Naive thymus-derived CD4-positive, alpha-beta T cell (primary cell): ENCODE results near the gene SKOR1. TPM values are rescaled to one million over a fixed set of nuclear protein-coding genes. Genes with fewer than 3 reads are reported as not detected.
A peak's percentile ranks its signal among the peaks of the same experiment; 100 is the strongest.

Source experiments
- ATAC-seq: fragments of 150-1000 bp; cut with Tn5 transposase; 2 replicates; pipeline ENCODE4 v1.10.0; 2021; ENCODE audit warnings: mild to moderate bottlenecking, moderate library complexity
- CTCF ChIA-PET: fragments of 350-600 bp; sonication (Branson Sonifier 250); formaldehyde crosslinking; loops from one replicate; lab custom pipeline; 2021; ENCODE audit warnings: antibody characterized with exemption; lab: Charles Lee
- POLR2A ChIA-PET: fragments of 350-600 bp; sonication (Branson Sonifier 250); formaldehyde crosslinking; loops from one replicate; lab custom pipeline; 2021; ENCODE audit warnings: antibody characterized with exemption, inconsistent platforms; lab: Charles Lee
- DNase-seq, 9 donors: peaks; one replicate each; pipeline versions ENCODE4 v3.0.0 to v3.0.0-alpha.2; 2020 to 2022; ENCODE audit warnings: mixed read lengths in 1 of 9
- H3K27ac ChIP-seq: one replicate; pipeline ENCODE4 v1.7.0; 2013; ENCODE audit warnings: mild to moderate bottlenecking, low read depth, low read length, moderate library complexity
- H3K27me3 ChIP-seq, 2 donors: one replicate each; pipeline ENCODE4 v1.7.0; 2013; ENCODE audit warnings: low read length in 2 of 2, mild to moderate bottlenecking in 2 of 2, moderate library complexity in 2 of 2; ENCODE audit not compliant: control insufficient read depth in 2 of 2, insufficient read depth in 2 of 2
- H3K36me3 ChIP-seq, 3 experiments: 1 replicate in 2 of 3; 2 replicates in 1 of 3; pipeline ENCODE4 v1.7.0; 2013; ENCODE audit warnings: low read length in 3 of 3, mild to moderate bottlenecking in 3 of 3, moderate library complexity in 1 of 3; ENCODE audit not compliant: insufficient read depth in 3 of 3, control insufficient read depth in 2 of 3
- H3K4me1 ChIP-seq, 2 donors: one replicate each; pipeline ENCODE4 v1.7.0; 2013; ENCODE audit warnings: low read length in 2 of 2, mild to moderate bottlenecking in 2 of 2, moderate library complexity in 1 of 2; ENCODE audit not compliant: control insufficient read depth in 2 of 2, insufficient read depth in 2 of 2
- H3K4me3 ChIP-seq: 2 replicates; pipeline ENCODE4 v1.7.0; 2013; ENCODE audit warnings: mild to moderate bottlenecking, low read length
- H3K9me3 ChIP-seq, 3 experiments: 1 replicate in 2 of 3; 2 replicates in 1 of 3; pipeline ENCODE4 v1.7.0; 2013; ENCODE audit warnings: low read length in 3 of 3; ENCODE audit not compliant: control insufficient read depth in 2 of 3
- H3K27ac Mint-ChIP-seq, 9 donors: one replicate each; pipeline ENCODE4 v1.8.0; 2020 to 2022; ENCODE audit warnings: mixed read lengths in 9 of 9, mild to moderate bottlenecking in 8 of 9, moderate library complexity in 5 of 9, inconsistent platforms in 2 of 9
- H3K27me3 Mint-ChIP-seq, 5 donors: one replicate each; pipeline ENCODE4 v1.8.0; 2021 to 2022; ENCODE audit warnings: mixed read lengths in 5 of 5, mild to moderate bottlenecking in 1 of 5
- H3K36me3 Mint-ChIP-seq, 5 donors: one replicate each; pipeline ENCODE4 v1.8.0; 2020 to 2022; ENCODE audit warnings: mixed read lengths in 5 of 5, mild to moderate bottlenecking in 3 of 5, inconsistent platforms in 1 of 5
- H3K4me1 Mint-ChIP-seq, 7 donors: one replicate each; pipeline ENCODE4 v1.8.0; 2020 to 2022; ENCODE audit warnings: mixed read lengths in 7 of 7, mild to moderate bottlenecking in 3 of 7, inconsistent platforms in 1 of 7
- H3K4me3 Mint-ChIP-seq, 10 donors: one replicate each; pipeline ENCODE4 v1.8.0; 2020 to 2022; ENCODE audit warnings: mild to moderate bottlenecking in 10 of 10, mixed read lengths in 10 of 10, moderate library complexity in 6 of 10, inconsistent platforms in 2 of 10
- H3K9me3 Mint-ChIP-seq, 11 donors: one replicate each; pipeline ENCODE4 v1.8.0; 2020 to 2022; ENCODE audit warnings: mixed read lengths in 11 of 11, mild to moderate bottlenecking in 4 of 11, inconsistent platforms in 1 of 11, moderate library complexity in 1 of 11
- intact Hi-C, 2 donors: fragments of 100-400 bp; cut with micrococcal nuclease; formaldehyde crosslinking; loops; one replicate each; pipeline ENCODE4 v1.15.1; 2023
- polyA plus RNA-seq, 2 donors: library from polyadenylated mRNA; unstranded; fragments of 300-500 nt; fragmentation: Illumina TruSeq; gene quantifications; one replicate each; pipeline ENCODE4 v1.2.3, GENCODE V29; 2021
- total RNA-seq, 6 experiments: library from RNA in 5 of 6; stranded (reverse) in 5 of 6; gene quantifications; 1 replicate in 5 of 6; 2 replicates in 1 of 6; pipeline ENCODE4 v1.2.3 and lab custom pipeline; 2021 to 2026

Gene SKOR1
- total and polyA plus RNA-seq, 7 experiments from 2014 or later = 0.34 to 2.4 (median 0.62) TPM; not detected in 2

DNA sequence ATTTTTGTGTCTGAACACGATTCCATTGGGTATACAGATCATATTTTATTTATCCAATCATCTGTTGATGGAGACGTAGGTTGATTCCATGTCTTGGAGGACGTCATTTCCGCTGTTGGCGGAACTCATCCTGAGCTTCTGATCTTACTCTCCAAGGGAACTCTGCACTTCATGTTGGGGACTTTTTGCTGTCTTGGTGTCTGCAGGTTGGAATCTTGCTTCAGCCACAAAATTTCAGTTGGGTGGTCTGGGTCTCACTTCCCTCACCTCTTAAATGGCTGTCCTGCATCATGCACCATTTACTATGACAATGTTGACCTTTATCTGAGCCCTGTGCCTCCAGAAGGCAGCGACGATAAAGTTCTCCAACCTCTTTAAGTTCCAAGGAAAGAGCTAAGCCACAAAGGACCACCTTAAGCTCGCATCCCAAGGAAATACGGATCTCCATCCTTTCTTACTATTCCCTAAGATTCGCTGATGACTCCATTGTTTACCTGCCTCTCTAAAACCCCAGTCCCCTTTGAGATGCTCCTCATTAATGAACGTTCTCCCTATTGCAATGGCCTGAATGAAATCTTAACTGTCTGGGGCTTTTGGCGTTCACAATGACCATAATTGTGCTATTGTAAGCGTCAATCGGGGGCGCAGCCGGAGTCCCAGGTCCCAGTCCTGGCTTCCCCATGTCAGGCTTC, 37.6 kb downstream of the SKOR1 start:
- intact Hi-C loops = loop anchor here (1.0 to 2.0 kb wide), 5 partner anchors 23 to 367 kb away; partner anchors contain the start of genes PIAS1 (in 1 of the 2) and RNU6-1 (in 1 of the 2)
- no peak overlapping the region for H3K27ac ChIP-seq
- H3K9me3 ChIP-seq = no peaks in the 10 kb centered on the region
- no peak overlapping the region for H3K27ac Mint-ChIP-seq
- ChIA-PET POLR2A (interaction anchor here (1.7 kb wide), 1 partner anchor 22 kb away, joined by 6 read pairs; no protein-coding TSS in a partner anchor), CTCF (interaction anchor here (0.6 to 1.4 kb wide), 7 partner anchors 9 to 1298 kb away, joined by 3 to 4 read pairs (median 3); no protein-coding TSS in a partner anchor)
- H3K4me3 Mint-ChIP-seq = peak overlapping the region in 3 of 10 donors; percentile 43 to 65 (median 44)
- no peak for ATAC-seq
- H3K9me3 Mint-ChIP-seq = no peaks in the 10 kb centered on the region
- peaks cover 0 to 4% (median 3%) of the 10 kb centered on the region in 7 donors for H3K4me1 Mint-ChIP-seq
- peaks cover 8 to 46% (median 9%) of the 10 kb centered on the region in 5 donors for H3K27me3 Mint-ChIP-seq
- no peak overlapping the region for H3K4me3 ChIP-seq
- H3K4me1 ChIP-seq = peaks cover 0 to 5% of the 10 kb centered on the region in 2 donors
- no peaks in the 10 kb centered on the region for H3K27me3 ChIP-seq
- H3K36me3 Mint-ChIP-seq = no peaks in the 10 kb centered on the region
- H3K36me3 ChIP-seq = no peaks in the 10 kb centered on the region
- DNase-seq = no peak

DNA sequence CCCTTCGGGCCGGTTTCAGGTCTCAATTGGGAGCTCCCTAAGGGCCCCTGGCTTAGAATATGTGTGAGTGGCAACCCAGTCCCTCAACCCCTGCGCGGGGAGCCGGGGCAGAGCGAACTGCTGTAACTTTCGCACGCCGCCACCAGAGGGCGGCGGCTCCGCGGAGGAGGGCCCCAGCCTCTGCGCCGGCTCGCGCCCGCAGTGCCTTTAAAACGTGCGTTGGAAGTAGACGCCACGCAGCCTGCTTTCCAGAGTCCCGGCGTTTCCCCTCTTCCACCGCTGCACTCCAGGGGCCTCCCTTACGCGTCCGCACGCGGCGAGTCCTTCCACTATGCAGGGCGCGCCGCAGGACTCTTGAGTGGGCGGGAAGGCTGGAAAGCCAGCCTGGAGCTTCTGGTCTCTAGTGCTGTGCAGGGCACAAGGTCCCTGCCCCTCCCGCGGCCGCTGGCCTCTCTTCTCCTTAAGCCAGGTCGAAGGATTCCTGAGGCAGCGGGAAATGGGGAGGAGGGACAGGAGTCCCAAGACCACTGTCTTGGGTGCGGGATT, 38.2 kb downstream of the SKOR1 start:
- DNase-seq (peak; percentile 49 to 77 (median 65)), ATAC-seq (peak; percentile 99)
- peak overlapping the region in 8 of 10 donors; percentile 28 to 81 (median 52) for H3K4me3 Mint-ChIP-seq
- Histone ChIP-seq H3K27me3 (no peaks in the 10 kb centered on the region), H3K27ac (no peak overlapping the region), H3K36me3 (no peaks in the 10 kb centered on the region), H3K4me3 (peak overlapping the region; percentile 25), H3K9me3 (no peaks in the 10 kb centered on the region), H3K4me1 (peaks cover 0 to 5% of the 10 kb centered on the region in 2 donors)
- intact Hi-C loops = loop anchor here (1.0 to 2.0 kb wide), 5 partner anchors 23 to 367 kb away; partner anchors contain the start of genes PIAS1 (in 1 of the 2) and RNU6-1 (in 1 of the 2)
- ChIA-PET CTCF (interaction anchor here (0.6 to 1.6 kb wide), 9 partner anchors 19 to 1298 kb away, joined by 3 to 11 read pairs (median 3); no protein-coding TSS in a partner anchor), POLR2A (interaction anchor here (1.7 kb wide), 1 partner anchor 22 kb away, joined by 6 read pairs; no protein-coding TSS in a partner anchor)
- no peaks in the 10 kb centered on the region for H3K36me3 Mint-ChIP-seq
- H3K27me3 Mint-ChIP-seq = peaks cover 8 to 48% (median 9%) of the 10 kb centered on the region in 5 donors
- H3K27ac Mint-ChIP-seq = no peak overlapping the region
- H3K4me1 Mint-ChIP-seq = peaks cover 0 to 4% (median 3%) of the 10 kb centered on the region in 7 donors
- no peaks in the 10 kb centered on the region for H3K9me3 Mint-ChIP-seq

DNA sequence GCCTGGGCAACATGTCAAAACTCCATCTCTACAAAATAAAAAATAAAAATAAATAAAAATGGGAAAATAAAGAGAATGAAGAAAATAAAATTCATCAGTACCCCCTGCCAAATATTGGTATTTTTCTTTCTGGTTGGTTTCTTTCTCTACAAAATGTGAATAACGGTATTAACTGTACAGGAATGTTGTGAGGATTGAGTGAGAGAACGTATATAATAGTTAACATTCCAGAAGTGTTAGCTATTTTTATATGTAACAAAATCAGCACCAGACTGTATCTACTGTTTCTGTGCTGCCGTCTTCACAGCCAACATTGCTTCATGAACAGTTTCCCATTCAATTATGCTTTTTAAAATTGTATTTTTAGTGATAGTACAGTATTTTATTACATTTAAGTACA, 40.0 kb downstream of the SKOR1 start:
- no peak overlapping the region for H3K27ac ChIP-seq
- no peaks in the 10 kb centered on the region for H3K36me3 ChIP-seq
- no peak for ATAC-seq
- no peaks in the 10 kb centered on the region for H3K36me3 Mint-ChIP-seq
- H3K4me3 ChIP-seq = no peak overlapping the region
- H3K27me3 ChIP-seq = no peaks in the 10 kb centered on the region
- no peak overlapping the region for H3K27ac Mint-ChIP-seq
- no peak for DNase-seq
- peaks cover 0 to 4% (median 3%) of the 10 kb centered on the region in 7 donors for H3K4me1 Mint-ChIP-seq
- no peaks in the 10 kb centered on the region for H3K9me3 ChIP-seq
- POLR2A ChIA-PET = no interaction called here
- CTCF ChIA-PET = no interaction called here
- intact Hi-C loops = no loop called here
- peaks cover 0 to 5% of the 10 kb centered on the region in 2 donors for H3K4me1 ChIP-seq
- peaks cover 0 to 9% (median 0%) of the 10 kb centered on the region in 11 donors for H3K9me3 Mint-ChIP-seq
- H3K4me3 Mint-ChIP-seq = no peak overlapping the region
- H3K27me3 Mint-ChIP-seq = peaks cover 8 to 57% (median 9%) of the 10 kb centered on the region in 5 donors

DNA sequence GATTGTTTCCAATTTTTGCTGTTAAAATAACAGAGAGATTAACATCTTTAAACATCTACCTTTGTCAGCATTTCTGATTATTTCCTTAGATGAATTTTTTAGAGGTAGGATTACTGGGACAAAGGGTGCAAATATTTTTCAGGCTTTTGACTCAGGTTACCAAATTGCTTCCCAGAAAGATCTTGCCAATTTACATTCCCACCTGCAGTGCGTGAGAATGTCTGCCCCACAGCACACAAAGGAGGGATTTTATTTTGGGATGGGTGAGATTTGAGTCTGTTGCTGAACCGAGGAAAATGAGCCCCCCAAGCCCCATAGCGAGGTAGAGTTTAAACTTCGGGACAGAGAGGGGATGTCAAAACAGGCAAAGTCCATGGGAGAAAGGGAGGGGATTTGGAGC, 40.5 kb downstream of the SKOR1 start:
- ChIA-PET POLR2A (no interaction called here), CTCF (no interaction called here)
- Histone ChIP-seq H3K4me3 (no peak overlapping the region), H3K36me3 (no peaks in the 10 kb centered on the region), H3K9me3 (no peaks in the 10 kb centered on the region), H3K27me3 (no peaks in the 10 kb centered on the region), H3K4me1 (peaks cover 0 to 5% of the 10 kb centered on the region in 2 donors), H3K27ac (no peak overlapping the region)
- H3K4me3 Mint-ChIP-seq = no peak overlapping the region
- intact Hi-C loops = no loop called here
- ATAC-seq = no peak
- peaks cover 0 to 12% (median 2%) of the 10 kb centered on the region in 11 donors for H3K9me3 Mint-ChIP-seq
- no peaks in the 10 kb centered on the region for H3K36me3 Mint-ChIP-seq
- no peak for DNase-seq
- peaks cover 0 to 4% (median 3%) of the 10 kb centered on the region in 7 donors for H3K4me1 Mint-ChIP-seq
- H3K27me3 Mint-ChIP-seq = peaks cover 8 to 58% (median 9%) of the 10 kb centered on the region in 5 donors
- no peak overlapping the region for H3K27ac Mint-ChIP-seq

DNA sequence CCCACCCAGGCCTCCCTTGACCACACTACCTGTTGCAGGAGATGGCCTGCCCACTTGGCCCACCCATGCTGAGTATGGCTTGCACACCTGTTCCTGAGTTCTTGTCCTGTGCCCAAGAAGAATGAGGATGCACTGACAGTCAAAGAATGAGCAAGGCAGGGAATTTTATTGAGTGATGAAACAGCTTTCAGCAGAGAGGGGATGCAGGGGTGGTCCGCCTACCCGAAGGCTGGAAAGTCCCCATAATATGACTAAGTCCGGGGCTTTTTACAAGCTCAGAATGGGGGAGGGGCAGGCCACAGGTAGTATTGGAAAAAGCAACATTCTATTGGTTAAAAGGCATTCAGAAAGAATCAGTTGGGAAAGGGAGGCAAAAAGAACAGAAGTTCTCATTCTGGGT, 44.4 kb downstream of the SKOR1 start:
- Histone ChIP-seq H3K36me3 (no peaks in the 10 kb centered on the region), H3K27me3 (no peaks in the 10 kb centered on the region), H3K4me1 (no peaks in the 10 kb centered on the region), H3K4me3 (no peak overlapping the region), H3K27ac (no peak overlapping the region), H3K9me3 (peaks cover 0 to 4% (median 0%) of the 10 kb centered on the region in 3 experiments)
- ChIA-PET CTCF (no interaction called here), POLR2A (no interaction called here)
- DNase-seq (no peak), ATAC-seq (no peak)
- H3K27me3 Mint-ChIP-seq = peaks cover 17 to 64% (median 24%) of the 10 kb centered on the region in 5 donors
- H3K27ac Mint-ChIP-seq = no peak overlapping the region
- intact Hi-C loops = no loop called here
- no peaks in the 10 kb centered on the region for H3K4me1 Mint-ChIP-seq
- peaks cover 3 to 48% (median 11%) of the 10 kb centered on the region in 11 donors for H3K9me3 Mint-ChIP-seq
- no peak overlapping the region for H3K4me3 Mint-ChIP-seq
- H3K36me3 Mint-ChIP-seq = peaks cover 0 to 13% (median 0%) of the 10 kb centered on the region in 5 donors

DNA sequence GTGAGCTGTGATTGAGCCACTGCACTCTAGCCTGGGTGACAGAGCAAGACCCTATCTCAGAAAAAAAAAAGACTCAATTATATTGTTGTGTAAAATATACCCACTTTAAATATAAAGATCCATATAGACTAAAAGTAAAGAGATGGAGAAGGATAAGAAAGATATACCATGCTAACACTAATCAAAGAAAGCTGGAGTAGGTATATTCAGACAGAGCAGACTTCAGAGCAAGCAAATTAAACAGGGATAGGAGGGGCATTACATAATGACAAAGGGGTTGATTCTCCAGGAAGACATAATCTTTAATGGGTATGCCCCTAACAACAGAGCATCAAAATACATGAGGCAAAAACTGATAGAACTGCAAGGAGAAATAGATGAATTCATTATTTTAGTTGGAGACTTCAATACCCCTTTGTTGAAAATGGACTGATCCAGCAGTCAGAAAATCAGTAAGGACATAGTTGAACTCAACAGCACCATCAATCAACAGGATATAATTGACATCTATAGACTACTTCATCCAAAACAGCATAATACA, 45.6 kb downstream of the SKOR1 start:
- POLR2A ChIA-PET = no interaction called here
- H3K27ac Mint-ChIP-seq = no peak overlapping the region
- H3K9me3 Mint-ChIP-seq = peaks cover 3 to 52% (median 11%) of the 10 kb centered on the region in 11 donors

More for the DNA sequence above, 45.6 kb downstream of the SKOR1 start:
- Mint-ChIP-seq H3K4me3 (no peak overlapping the region), H3K27me3 (peaks cover 13 to 57% (median 25%) of the 10 kb centered on the region in 5 donors), H3K4me1 (no peaks in the 10 kb centered on the region), H3K36me3 (peaks cover 0 to 13% (median 0%) of the 10 kb centered on the region in 5 donors)
- Histone ChIP-seq H3K27ac (no peak overlapping the region), H3K4me1 (no peaks in the 10 kb centered on the region), H3K9me3 (peaks cover 0 to 4% (median 0%) of the 10 kb centered on the region in 3 experiments), H3K36me3 (no peaks in the 10 kb centered on the region), H3K27me3 (no peaks in the 10 kb centered on the region), H3K4me3 (no peak overlapping the region)
- DNase-seq (no peak), ATAC-seq (no peak)
- intact Hi-C loops = no loop called here
- CTCF ChIA-PET = no interaction called here
